Activated CD4-positive, CD25-positive, alpha-beta regulatory T cell (primary cell): Measurements from ENCODE around the gene MCUB.
A peak's percentile ranks its signal among the peaks of the same experiment; 100 is the strongest.

Experiments used
- DNase-seq, 4 experiments: peaks; one replicate each; lab custom pipeline; 2025; lab: John Stamatoyannopoulos, UW

The MCUB gene

DNA sequence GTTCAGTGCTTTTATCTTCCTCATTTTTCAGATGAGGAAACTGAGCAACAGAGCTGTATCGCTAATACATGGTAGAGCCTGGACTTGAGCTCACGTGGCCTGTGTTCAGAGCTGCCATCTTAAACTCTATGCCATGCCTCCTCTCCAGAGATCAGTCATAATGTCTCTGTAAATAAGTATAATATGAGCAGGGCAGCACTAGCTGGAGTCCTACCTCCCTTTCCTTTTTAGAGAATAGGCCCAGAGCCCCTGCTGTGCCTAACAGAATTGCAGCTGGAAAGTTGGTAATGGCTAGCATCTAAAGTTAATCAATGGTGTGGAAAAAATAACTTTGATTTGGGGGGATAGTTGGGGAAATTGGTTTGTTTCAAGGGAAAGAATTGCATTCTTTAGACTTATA, 122.8 kb downstream of the MCUB start:
- DNase-seq = no peak

DNA sequence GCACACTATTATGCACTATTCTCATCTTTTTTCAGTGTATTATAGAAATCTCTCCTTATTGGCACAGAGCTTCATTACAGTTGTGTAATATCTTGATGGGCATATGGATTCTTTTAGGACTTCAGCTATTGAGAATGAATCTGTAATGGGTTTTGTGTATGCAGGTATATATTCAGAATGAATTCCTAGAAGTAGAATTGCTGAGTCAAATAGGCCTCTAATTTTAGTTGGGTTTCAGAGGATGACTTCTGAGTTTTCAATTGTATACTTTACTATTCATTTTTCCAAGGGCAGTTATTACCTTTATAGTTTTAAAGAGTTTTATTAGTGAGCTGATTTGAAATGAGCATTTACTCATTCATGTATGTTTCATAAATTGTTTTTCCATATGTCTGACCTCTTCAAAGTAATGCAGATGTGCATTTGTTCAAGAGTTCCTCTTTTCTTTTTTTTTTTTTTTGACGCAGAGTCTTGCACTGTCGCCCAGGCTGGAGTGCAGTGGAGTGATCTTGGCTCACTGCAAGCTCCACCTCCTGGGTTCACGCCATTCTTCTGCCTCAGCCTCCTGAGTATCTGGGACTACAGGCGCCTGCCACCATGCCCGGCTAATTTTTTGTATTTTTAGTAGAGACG, 123.7 kb downstream of the MCUB start:
- no peak for DNase-seq

DNA sequence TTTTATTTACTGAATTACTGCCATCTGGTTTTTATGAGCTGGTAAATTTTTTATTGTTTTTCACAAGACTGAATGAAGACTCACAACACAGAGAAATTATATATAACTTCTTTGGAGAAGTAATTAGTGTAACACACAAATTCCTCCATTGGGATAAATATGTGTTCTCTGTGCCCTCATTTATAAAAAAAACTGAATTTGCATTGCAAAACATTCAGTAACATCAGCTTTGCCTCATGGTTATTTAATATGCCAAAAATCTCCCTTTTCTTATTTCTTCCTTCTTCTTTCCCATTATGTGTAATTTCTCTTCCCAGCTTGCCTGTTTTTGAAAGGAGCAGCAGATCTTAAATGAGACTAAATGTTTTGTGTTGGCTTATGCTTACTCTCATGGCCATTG, 124.7 kb downstream of the MCUB start:
- DNase-seq = no peak

DNA sequence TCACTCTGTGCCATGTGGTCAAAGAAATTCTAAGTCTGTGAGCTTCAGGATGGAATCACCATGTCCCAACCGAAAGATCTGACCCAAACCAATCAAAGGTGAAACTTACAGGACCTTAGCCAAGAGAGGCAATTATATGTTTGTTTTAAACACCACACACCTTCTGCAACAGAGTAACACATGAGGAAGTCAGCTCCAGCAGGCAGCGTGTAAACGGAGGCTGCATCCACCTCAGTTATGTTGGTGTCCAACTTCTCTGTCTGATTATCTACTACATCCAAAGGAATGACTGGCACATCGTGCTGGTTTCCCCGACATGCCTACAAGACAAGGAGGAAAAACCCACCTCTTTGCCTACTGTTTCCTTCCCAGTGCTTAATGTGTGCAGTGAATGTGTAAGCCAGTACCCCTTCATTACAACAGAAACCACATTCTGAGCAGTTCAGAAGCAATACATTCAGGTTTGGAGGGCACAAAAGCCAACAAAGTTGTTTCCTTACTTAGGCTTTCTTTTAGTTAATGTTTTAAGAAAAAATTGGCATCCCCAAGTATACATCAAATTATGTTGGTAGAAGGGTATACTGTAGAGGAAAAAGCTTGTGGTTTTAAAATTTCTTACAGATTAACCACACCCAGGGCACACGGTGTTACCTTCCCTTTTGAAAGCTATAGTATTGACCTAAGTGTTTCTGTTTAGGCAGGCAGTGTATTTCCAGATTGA, 130.8 kb downstream of the MCUB start:
- DNase-seq = no peak

DNA sequence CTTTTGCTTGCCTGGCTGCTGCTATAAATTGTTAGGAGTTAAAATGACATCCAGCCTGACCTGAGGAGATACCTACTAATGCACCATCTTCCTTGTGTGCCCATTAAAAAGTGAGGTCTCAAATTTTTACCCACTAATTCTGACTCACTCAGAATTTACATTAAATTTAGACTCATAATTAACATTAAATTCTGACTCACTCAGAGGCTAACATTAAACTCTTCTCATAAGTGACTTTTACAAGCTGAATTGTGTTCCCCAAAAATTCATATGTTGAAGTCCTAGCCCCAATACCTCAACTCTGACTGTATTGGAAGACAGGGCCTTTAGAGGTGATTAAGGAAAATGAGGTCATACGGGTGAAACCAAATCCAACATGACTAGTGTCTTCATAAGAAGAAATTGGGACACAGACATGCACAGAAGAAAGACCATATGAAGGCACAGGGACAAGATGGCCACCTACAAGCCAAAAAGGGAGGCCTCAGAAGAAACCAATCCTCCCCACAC, 131.4 kb downstream of the MCUB start:
- DNase-seq = no peak

DNA sequence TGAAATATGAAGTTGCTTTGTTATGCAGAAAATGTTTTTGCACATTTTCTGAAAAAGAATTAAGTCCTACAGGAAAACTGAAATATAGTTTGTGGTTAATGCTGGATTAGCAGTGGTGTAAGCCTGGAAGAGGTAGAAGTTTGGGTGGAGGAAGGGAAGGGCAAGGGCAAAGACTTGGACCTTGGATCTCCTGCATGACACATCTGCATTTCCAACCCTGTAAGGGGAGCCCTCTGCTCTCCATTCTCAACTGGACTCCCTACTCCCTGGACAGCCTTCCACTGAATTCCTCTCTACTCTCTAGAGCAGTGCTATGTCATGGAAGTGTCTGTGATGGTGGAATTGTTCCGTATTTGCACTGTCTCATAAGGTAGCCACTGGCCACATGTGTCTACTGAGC, 138.6 kb downstream of the MCUB start:
- no peak for DNase-seq

DNA sequence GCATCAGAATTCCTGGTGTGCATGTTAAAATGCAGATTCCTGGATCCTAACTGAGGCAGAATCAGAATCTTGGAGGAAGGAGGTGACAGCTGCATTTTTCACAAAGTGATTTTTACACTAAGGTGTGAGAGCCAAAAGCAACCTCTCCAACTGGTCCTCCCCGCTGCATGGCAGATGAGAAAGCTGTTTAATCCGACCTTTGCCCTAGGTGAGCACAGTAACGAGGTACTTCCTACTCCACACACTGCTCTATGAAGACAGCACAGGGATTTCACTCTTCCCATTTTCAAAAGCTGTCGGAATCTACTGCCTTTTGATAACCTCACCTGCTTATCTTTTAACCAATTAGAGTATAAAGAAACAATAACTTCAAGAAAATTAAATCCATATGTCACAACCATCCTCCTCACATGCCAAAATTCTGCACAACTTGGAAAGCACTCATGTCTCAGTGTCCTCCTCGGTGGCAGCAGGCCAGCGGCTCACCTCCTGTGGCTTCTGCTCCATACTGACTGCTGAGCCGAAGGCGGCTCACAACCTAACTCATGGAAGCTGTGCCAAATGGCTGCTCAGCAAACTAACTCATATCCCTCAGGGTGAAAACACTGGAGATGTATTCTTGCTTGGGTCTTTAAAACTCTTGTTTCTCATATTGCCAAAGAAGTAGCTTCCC, 139.6 kb downstream of the MCUB start:
- no peak for DNase-seq

DNA sequence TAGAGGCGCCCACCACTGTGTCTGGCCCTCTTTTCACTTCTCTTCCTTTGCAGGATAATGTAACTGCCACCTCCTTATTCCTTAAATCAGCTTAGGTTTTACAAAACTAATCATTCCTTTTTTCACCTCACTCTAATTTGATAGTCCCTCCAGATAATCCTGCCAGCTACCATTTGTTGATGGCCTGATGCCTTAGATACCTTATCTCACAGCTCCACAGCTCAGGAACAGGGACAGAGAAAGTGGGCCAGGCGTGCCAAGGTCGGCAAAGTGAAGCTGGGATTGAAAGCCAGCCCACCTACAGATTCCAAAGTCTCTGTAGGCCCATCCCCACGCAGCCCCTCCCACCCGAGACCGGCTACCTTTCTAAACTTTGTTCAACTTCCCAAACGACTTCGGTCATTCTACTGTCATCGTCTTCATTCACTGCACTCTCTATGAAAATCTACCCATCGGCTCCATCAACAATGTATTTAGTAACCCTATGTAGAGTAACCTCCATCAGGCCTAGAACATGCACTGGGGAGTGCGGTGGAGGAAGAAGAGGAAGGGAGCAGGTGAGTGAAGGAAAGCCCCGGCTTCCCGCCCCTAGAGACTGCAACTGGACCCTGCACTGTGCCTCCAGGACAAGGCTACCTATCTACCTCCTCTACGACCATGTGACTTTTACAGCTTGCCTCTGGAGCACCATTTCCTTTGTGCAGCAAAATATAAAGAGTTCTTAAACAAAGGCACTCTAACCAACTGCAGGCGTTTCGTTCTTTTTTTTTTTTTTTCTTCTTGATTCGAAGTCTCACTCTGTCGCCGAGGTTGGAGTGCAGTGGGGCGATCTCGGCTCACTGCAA, 141.7 kb downstream of the MCUB start:
- DNase-seq = no peak

DNA sequence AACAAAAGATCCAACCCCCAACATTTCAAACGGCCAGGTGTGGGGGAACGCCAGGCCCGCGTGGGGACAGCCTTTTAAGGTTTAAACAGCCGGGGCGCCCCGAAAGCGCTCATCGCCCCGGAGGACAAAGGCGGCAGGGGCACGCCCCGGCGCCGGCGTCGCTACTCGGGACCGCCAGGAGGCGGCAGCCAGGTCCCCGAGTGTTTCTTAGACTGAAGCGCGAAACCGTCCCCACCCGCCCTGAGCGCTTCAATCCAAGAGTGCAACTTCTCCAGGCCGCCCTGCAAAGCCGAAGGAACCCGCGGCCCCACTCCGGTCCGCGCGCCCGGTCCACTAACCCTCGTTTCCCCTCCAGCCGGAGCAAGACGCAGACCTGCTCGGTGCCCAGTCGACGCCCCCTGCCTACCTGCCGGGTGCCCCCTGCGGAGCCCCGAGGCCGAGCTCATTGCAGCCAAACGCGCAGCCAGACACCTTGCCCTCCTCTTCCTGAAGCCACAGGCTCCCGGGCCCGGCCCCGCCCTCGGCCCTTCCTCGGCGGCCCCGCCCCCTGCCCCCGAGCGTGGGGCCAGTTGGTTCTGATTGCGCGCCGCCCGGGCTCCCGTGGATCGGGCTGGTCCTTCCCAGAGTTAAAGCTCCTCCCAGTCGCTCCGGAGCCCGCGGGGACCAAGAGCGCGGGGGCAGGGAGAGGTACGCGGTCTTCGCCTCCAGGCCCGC, 143.1 kb downstream of the MCUB start, which contains the start of gene CASP6:
CASP6 (minus strand) TSS at position 496 of the 714 bp plus-strand sequence; CDS start at position 446, 50 bp downstream.
- DNase-seq = peak; percentile 30 to 66 (median 51)

DNA sequence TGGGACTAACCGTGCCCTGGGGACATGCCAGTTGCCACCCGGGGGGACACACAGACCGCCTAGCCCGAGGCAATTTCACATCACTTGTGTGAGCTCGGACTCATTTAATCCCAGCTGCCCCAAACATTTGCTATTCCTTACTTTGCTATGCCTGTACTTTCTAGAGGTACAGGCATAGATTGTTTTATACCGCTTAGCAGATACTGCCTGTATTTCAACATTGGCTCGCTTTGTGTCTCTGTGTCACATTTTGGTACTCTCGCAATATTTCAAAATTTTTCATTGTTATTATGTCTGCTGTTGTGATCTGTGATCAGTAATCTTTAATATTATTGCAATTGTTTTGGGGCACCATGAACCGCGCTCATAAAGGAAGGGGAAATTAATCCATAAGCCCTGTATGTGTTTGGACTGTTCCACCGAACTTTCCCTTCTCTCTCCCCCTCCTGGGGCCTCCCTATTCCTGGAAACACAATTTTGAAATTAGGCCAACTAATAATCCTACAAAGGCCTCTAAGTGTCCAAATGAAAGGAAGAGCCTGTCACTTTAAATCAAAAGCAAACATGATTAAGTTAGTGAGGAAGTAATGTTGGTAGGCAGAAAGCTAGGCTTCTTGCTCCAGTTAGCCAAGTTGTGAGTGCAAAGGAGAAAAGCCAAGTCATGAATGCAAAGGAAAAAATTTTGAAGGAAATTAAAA, 143.8 kb downstream of the MCUB start:
- DNase-seq = no peak

DNA sequence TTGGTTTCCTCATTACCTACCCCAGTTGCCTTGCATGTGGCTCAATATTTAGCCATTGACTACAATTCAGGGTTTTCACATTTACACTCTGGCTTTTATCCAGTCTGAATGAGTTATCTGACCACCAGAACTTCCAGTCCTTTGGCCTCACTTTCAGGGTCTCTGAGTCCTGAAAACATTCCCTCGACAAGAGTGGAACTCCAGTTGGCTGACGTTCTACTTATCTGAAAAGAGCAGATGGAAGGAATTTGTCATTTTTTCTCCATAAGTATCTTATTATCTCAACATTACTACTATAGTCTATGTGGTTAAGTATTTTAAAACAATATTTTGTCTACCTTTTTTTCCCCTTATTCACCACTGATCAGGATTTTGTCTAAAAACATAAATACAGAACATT, 148.4 kb downstream of the MCUB start:
- DNase-seq = no peak

DNA sequence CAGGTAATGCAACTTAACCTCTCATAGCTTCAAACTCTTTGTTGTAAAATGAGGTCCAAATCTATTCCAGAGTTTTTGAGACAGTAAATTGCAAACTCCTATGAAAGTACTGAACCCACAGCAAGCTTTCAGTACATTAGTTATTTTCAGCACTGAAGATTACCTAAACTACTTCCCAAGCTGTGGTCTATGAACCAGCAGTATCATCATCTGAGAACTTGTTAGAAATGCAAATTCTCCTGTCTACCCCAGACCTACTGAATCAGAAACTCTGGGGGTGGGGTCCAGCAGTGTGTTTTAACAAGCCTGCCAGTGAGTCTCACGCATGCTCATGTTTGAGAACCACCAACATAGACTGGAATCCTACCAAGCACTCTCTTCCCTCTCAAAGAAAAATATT, 148.9 kb downstream of the MCUB start:
- DNase-seq = no peak

DNA sequence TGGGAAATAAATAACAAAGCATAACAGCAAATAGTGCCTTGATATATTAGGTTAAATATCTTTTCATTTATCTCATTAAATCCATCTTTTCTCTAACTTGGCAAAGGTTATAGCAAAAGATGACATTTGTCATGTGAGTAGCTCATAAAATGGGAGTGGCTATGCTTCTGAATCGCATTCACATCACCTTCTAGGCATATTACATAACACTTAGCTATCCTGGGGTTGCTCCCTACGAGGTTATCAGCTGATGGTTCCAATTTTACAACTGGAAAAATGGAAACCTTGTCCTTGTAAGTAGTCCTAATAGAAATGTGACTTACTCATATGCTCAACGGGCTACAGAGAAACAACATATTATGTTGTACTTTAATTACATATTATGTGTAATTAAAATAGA, 153.5 kb downstream of the MCUB start:
- no peak for DNase-seq

DNA sequence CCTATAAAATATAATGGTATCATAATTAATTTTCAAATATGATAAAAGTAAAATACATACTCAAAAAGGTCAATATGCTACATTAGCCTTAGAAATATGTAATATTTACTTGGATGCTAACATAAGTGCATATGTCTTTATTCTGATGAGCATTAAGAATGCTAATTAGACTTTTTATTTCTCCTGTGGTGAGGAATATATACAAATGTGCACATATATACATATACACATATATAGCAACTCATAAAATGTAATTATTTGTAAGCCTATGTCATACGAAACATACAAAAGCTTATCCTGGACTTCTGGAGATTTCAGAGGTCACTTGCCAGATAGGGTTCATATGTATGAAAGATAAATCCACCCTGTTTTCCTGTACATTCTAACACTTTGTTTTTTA, 158.7 kb downstream of the MCUB start:
- no peak for DNase-seq

DNA sequence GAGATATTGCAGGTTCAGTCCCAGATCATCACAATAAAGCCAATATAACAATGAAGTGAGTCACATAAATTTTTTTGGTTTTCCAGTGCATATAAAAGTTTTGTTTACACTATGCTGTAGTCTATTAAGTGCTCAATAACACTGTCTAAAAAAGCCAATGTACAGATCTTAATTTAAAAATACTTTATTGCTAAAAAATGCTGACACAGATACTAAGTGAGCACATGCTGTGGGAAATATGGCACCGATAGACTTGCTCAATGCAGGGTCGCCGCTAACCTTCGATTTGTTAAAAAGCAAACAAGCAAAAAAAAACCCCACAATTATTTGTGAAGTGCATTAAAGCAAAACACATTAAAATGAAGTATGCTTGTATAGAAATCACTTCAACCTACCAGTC, 159.6 kb downstream of the MCUB start:
- no peak for DNase-seq

DNA sequence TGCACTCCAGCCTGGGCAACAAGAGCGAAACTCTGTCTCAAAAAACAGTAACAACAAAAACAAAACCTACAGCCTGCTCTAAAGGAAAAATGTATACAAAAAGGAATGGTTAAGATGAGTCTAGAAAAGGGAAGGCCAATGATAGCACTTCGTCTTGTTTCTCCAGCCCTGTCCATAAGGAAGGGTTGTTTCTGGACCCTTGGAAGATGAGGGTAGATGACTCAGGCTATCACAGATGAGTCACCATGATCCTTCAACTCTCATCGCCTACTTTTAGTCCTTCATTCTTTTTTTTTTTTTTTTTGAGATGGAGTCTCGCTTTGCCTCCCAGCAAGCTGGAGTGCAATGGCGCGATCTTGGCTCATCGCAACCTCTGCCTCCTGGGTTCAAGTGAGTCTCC, 161.0 kb downstream of the MCUB start:
- DNase-seq = no peak

DNA sequence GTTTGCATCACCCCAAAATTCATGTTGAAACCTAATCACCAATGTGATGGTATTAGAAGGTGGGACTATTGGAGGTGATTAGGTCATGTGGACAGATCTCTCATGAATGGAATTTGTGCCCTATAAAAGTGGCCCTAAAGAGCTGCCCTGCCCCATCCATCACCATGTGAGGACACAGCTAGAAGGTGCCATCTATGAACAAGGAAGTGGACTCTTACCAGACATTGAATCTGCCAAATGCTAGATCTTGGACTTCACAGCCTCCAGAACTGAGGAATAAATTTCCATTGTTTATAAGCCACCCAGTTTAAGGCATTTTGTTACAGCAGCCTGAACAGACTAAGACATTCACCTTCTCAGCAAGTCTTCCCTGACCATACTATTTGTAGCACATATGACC, 162.3 kb downstream of the MCUB start:
- no peak for DNase-seq

DNA sequence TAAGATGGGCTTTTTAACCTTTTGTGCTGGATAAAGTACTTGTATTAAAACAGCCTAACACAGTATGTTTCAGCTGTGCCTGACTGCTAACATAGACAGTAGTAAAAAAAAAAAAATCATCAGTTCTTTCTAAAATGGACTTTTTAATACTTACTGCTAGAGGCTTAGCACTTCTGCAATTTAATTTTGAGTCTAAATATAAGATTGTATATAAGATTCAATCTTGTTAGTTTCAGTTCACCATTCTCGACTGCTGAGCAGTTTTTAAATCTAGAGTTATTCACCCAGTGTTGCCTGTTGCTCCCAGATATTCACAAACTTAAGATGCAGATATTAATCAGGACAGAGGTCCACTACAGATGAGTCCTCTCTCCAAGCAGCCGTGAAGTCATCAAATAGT, 163.1 kb downstream of the MCUB start:
- DNase-seq = no peak

DNA sequence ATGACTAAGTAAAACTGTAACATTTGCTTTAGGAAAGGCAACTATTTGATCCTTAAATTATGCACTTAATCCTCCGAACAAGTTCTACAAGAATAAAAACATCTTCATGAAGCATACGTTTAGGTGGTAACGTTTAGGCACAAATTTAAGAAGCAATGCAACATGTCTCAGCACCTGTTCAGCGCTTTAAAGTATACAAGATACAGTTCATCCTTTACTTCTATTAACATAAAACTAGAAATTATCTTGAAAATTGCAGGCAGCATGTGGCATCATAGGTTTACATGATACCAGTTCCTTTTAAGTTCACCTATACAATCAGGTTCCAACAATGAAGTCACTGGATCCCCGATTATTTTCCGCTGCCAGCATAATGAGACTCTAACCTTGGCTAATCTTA, 168.3 kb downstream of the MCUB start:
- no peak for DNase-seq

DNA sequence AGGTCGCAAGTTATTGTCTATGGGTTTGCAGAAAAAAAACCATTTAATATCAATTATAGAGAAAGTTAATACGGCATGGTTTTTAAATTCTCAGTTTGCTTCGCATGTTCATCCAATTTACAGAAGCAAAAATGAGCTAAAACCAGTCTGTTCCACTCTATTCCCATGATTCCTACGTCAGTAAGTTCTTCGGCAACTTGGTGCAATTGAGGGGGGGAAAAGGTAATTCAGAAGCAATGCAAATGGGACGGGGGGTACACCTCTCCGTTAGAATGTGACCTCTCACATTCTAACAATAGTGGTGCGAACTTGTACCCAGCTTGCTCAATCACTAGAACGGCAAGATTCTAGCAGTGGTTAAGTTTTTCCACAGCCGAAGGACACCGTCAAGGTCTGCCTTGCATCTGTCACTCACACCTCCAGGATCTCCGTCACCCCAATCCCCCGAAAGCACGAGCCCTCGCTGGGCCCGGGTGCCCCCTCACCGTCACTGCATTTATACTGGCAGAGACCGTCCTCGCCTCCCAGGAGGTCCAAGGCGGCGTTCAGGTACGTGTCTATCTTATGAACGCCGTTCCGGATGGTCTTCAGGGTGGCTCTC, 169.2 kb downstream of the MCUB start:
- peak in 1 of 4 experiments; percentile 15 for DNase-seq
